Skeletal muscle tissue (tissue), 4 donors: Measurements from ENCODE around the gene RIMBP2. TPM values are rescaled to one million over a fixed set of nuclear protein-coding genes. Genes with fewer than 3 reads are reported as not detected.

ENCODE experiments used
- H3K27ac ChIP-seq: one replicate; pipeline ENCODE4 v1.7.0; 2013; ENCODE audit warnings: mild to moderate bottlenecking, low read depth, low read length, inconsistent platforms
- H3K27me3 ChIP-seq, 3 donors: one replicate each; pipeline ENCODE4 v1.7.0; 2013; ENCODE audit warnings: low read length in 3 of 3; ENCODE audit not compliant: control insufficient read depth in 3 of 3, insufficient read depth in 3 of 3
- H3K36me3 ChIP-seq, 3 donors: one replicate each; pipeline ENCODE4 v1.7.0; 2013; ENCODE audit warnings: low read length in 3 of 3; ENCODE audit not compliant: control insufficient read depth in 3 of 3, insufficient read depth in 3 of 3
- H3K4me1 ChIP-seq, 3 donors: one replicate each; pipeline ENCODE4 v1.7.0; 2013; ENCODE audit warnings: low read length in 3 of 3, mild to moderate bottlenecking in 3 of 3; ENCODE audit not compliant: control insufficient read depth in 3 of 3, insufficient read depth in 3 of 3
- H3K4me3 ChIP-seq, 3 donors: one replicate each; pipeline ENCODE4 v1.7.0; 2013; ENCODE audit warnings: low read length in 3 of 3
- H3K9ac ChIP-seq, 3 donors: one replicate each; pipeline ENCODE4 v1.7.0; 2013; ENCODE audit warnings: low read length in 3 of 3, mild to moderate bottlenecking in 3 of 3, moderate library complexity in 2 of 3, low read depth in 1 of 3
- H3K9me3 ChIP-seq, 3 donors: one replicate each; pipeline ENCODE4 v1.7.0; 2013; ENCODE audit warnings: low read length in 3 of 3; ENCODE audit not compliant: control insufficient read depth in 3 of 3
- total RNA-seq: library from RNA; depleted of rRNA; stranded (reverse); fragments of >200 nt; gene quantifications from one replicate; pipeline ENCODE4 v1.2.3, GENCODE V29; 2014
- donor health status: Osteomylitis.

Gene RIMBP2
- total RNA-seq, 1 donor from 2014 or later, result 2.6 TPM

- Histone ChIP-seq H3K27me3 (peaks cover 3 to 7% (median 3%) of the 10 kb centered on the region in 3 donors), H3K4me3 (no peak overlapping the region), H3K36me3 (no peaks in the 10 kb centered on the region), H3K9me3 (no peaks in the 10 kb centered on the region), H3K9ac (no peak overlapping the region), H3K27ac (no peak overlapping the region), H3K4me1 (no peaks in the 10 kb centered on the region)
Observed at GRCh38 chr12:130574402-130574801, 141.7 kb downstream of the RIMBP2 start.

DNA sequence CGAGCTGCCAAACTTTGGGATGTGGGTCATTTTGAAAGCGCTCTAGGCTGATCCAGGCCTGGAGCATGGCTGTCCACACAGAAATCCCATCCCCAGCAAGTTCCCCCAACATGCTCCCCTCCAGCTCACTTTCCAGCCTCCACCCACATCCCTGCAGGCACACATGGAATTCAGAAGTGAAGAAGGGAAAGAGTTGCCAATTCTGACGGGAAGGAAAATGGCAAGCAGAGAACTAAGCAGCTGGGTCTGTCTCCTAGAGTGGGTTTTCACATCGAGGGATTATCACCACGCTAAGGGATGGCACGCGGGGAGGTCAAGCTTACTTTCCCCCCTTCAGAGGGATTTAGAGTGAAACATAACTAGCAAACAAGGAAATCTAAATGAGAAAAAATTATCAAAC lies 142.3 kb downstream of the RIMBP2 start:
- no peak overlapping the region for H3K27ac ChIP-seq
- H3K27me3 ChIP-seq, result peaks cover 3 to 7% (median 3%) of the 10 kb centered on the region in 3 donors
- no peaks in the 10 kb centered on the region for H3K9me3 ChIP-seq
- no peaks in the 10 kb centered on the region for H3K36me3 ChIP-seq
- H3K4me1 ChIP-seq, result no peaks in the 10 kb centered on the region
- no peak overlapping the region for H3K4me3 ChIP-seq
- no peak overlapping the region for H3K9ac ChIP-seq

DNA sequence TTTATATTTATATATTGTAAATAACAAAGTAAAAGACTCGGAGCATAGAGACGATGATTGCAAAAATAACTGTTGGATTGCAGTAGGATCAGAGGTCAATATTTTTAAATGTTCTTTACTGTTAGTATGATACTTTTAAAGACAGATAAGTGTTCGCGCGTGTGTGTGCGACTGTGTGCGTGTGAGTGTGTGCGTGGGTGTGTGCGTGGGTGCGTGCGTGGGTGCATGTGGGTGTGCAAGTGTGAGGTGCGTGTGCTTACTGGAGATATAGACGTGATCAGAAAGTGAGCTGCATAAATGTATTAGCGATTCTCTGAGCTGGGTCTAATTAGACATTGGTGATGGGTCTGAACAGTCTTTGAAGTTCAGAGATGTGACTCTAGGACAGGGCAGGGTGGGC lies 142.9 kb downstream of the RIMBP2 start:
- Histone ChIP-seq H3K27me3 (peaks cover 3 to 7% (median 3%) of the 10 kb centered on the region in 3 donors), H3K4me3 (no peak overlapping the region), H3K9me3 (no peaks in the 10 kb centered on the region), H3K9ac (no peak overlapping the region), H3K4me1 (no peaks in the 10 kb centered on the region), H3K36me3 (no peaks in the 10 kb centered on the region), H3K27ac (no peak overlapping the region)

DNA sequence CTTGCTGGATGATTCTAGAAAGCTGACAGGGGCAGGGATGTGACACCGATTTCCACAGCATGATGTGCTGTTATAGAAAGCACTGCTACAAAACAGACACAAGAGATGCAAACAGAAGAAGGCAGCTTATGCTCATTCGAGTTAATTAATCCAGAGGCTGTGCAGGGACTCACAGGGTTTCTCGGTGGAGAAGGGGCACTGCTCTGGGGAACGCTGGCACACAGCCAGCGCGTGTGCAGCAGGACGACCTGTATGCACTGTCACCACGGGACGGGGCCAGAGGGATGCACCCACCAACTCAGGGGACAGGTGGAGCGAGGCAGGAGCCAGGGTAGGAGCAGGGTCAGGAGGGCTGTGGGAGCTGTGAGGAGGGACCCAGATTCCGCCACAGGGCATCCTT lies 143.5 kb downstream of the RIMBP2 start:
- Histone ChIP-seq H3K27me3 (peaks cover 3 to 7% (median 3%) of the 10 kb centered on the region in 3 donors), H3K9ac (no peak overlapping the region)

DNA sequence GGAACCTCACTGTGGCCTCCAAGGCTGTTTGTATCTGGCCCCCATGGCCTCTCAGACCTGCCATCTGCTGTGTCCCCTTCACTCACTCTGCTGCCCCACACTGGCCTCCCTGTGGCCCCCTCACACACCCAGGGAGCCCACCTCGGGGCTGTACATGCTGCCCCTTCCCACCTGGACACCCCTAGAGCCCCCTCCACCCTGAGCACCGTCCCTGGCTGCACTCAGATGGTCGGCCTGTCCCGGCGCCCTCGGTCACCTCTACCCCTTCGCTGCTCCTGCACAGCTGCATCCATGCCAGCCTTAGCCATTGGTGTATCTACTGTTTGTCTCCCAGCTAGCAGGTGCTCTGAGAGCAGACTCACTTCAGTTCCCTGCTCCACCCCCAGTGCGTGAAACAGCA lies 144.4 kb downstream of the RIMBP2 start:
- Histone ChIP-seq H3K36me3 (no peaks in the 10 kb centered on the region), H3K9ac (no peak overlapping the region), H3K27me3 (peaks cover 0 to 4% (median 3%) of the 10 kb centered on the region in 3 donors), H3K4me3 (no peak overlapping the region), H3K4me1 (no peaks in the 10 kb centered on the region), H3K9me3 (peaks cover 0 to 1% (median under 1%) of the 10 kb centered on the region in 3 donors), H3K27ac (no peak overlapping the region)

More for the DNA sequence above, 143.5 kb downstream of the RIMBP2 start:
- Histone ChIP-seq H3K27ac (no peak overlapping the region), H3K4me1 (no peaks in the 10 kb centered on the region), H3K9me3 (no peaks in the 10 kb centered on the region), H3K36me3 (no peaks in the 10 kb centered on the region), H3K4me3 (no peak overlapping the region)

GRCh38 chr12:130571089-130571488 lies 145.0 kb downstream of the RIMBP2 start:
- H3K27me3 ChIP-seq, result peaks cover 0 to 3% (median 0%) of the 10 kb centered on the region in 3 donors
- H3K9me3 ChIP-seq, result peaks cover 4 to 6% (median 5%) of the 10 kb centered on the region in 3 donors
- H3K4me1 ChIP-seq, result no peaks in the 10 kb centered on the region
- no peak overlapping the region for H3K4me3 ChIP-seq
- no peak overlapping the region for H3K27ac ChIP-seq
- H3K9ac ChIP-seq, result no peak overlapping the region
- no peaks in the 10 kb centered on the region for H3K36me3 ChIP-seq

DNA sequence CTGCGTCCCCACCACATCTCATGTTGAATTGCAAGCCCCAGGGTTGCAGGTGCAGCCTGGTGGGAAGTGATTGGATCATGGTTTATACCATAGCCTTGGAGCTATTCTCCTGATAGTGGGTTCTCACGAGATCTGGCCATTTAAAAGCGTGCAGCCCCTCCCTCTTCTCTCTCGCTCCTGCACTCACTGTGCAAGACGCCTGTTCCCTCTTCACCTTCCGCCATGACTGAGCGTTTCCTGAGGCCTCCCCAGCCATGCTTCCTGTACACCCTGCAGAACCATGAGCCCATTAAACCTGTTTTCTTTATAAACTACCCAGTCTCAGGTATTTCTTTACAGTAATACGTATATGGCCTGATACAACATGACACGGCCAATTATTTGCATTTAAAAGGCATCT lies 146.6 kb downstream of the RIMBP2 start:
- peaks cover 0 to 3% (median 0%) of the 10 kb centered on the region in 3 donors for H3K27me3 ChIP-seq
- no peaks in the 10 kb centered on the region for H3K36me3 ChIP-seq
- no peak overlapping the region for H3K4me3 ChIP-seq
- H3K9ac ChIP-seq, result no peak overlapping the region
- H3K9me3 ChIP-seq, result peaks cover 4 to 10% (median 7%) of the 10 kb centered on the region in 3 donors
- H3K4me1 ChIP-seq, result no peaks in the 10 kb centered on the region
- no peak overlapping the region for H3K27ac ChIP-seq

- H3K27ac ChIP-seq, result no peak overlapping the region
- H3K4me1 ChIP-seq, result no peaks in the 10 kb centered on the region
- H3K9ac ChIP-seq, result no peak overlapping the region
- H3K4me3 ChIP-seq, result no peak overlapping the region
- H3K9me3 ChIP-seq, result peaks cover 4 to 12% (median 10%) of the 10 kb centered on the region in 3 donors
- no peaks in the 10 kb centered on the region for H3K36me3 ChIP-seq
- H3K27me3 ChIP-seq, result peaks cover 0 to under 1% (median 0%) of the 10 kb centered on the region in 3 donors
Observed at GRCh38 chr12:130568501-130568900, 147.6 kb downstream of the RIMBP2 start.

DNA sequence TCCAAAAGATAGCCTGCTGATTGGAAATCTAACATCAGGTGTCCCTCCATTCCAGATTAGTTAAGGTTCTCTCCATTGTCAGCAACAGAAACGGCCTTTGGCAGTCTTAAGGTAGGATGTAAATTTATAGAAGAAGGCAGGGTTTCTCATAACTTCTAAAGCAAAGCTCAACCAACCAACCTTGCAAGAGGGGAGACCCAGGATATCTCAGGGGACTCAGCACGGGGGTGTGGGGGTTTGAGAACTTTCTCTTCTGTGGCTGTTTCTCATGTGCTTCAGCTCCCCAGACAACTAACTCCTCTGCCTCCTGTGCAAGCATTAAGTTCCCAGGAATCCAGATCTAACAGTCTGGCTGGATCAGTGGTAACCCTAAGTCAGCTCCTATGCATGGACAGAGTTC lies 148.1 kb downstream of the RIMBP2 start:
- Histone ChIP-seq H3K27ac (no peak overlapping the region), H3K36me3 (no peaks in the 10 kb centered on the region), H3K4me1 (no peaks in the 10 kb centered on the region), H3K4me3 (no peak overlapping the region), H3K27me3 (no peaks in the 10 kb centered on the region), H3K9me3 (peaks cover 4 to 12% (median 10%) of the 10 kb centered on the region in 3 donors), H3K9ac (no peak overlapping the region)

DNA sequence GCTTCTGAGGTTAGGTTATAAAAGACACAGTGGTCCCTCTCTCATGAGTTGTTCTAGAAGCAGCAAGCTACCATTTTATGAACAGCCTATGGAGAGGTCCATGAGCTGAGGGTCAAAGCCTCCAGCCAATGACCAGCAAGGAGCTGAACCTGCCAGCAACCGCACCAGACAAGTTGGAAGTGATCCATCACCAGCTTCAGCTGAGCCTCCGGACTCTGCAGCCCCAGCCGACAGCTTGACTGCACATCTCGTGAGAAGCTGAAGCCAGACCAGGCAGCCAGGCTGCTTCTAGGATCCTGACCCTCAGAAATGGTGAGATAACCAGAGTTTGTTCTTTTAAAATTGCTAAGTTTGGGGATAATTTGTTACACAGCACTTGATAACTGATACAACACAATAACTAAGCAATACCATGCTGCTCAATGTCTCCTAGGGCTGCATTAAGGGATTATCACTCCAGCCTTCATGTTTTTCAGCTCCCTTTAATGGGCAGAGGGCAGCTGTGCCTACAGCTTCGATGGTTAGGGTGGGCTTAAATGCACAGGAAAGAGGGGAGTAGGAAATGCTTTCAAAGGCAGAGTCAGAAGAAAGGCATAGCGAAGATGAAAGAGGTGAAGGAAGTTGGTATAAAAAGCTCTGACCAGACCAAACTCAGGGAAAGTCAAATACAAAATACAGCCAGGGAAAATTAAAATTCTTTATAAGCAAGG lies 149.5 kb downstream of the RIMBP2 start:
- H3K27me3 ChIP-seq, result no peaks in the 10 kb centered on the region
- no peak overlapping the region for H3K27ac ChIP-seq
- H3K4me1 ChIP-seq, result no peaks in the 10 kb centered on the region
- no peaks in the 10 kb centered on the region for H3K36me3 ChIP-seq
- H3K4me3 ChIP-seq, result no peak overlapping the region
- H3K9me3 ChIP-seq, result peaks cover 4 to 12% (median 10%) of the 10 kb centered on the region in 3 donors
- no peak overlapping the region for H3K9ac ChIP-seq
